Esophagus muscularis mucosa (tissue), 4 donors: ENCODE data around the gene GMPR2. TPM values are rescaled to one million over a fixed set of nuclear protein-coding genes. Genes with fewer than 3 reads are reported as not detected.
"Not testable (repeated sequence)": the region's sequence is repeated elsewhere in the genome, so short reads cannot be mapped to it uniquely, and the experiment has no call there.

ENCODE experiments used
- DNase-seq: peaks from one replicate; pipeline ENCODE4 v3.0.0-alpha.2; 2017; ENCODE audit errors: extremely low spot score
- H3K27ac ChIP-seq, 4 donors: fragments of 200-600 bp; sonication (generic); replicated peaks in 1 of 4; 1 replicate in 3 of 4; 2 replicates in 1 of 4; pipeline ENCODE4 v1.5.1; 2016 to 2019; ENCODE audit warnings: mild to moderate bottlenecking in 1 of 4
- H3K27me3 ChIP-seq, 4 donors: fragments of 200-600 bp; sonication (generic); one replicate each; pipeline versions ENCODE4 v1.5.1 to v1.6.0; 2016 to 2019
- H3K36me3 ChIP-seq, 4 donors: fragments of 200-600 bp; sonication (generic); one replicate each; pipeline ENCODE4 v1.5.1; 2016 to 2019
- H3K4me1 ChIP-seq, 4 donors: fragments of 200-600 bp; sonication (generic); one replicate each; pipeline ENCODE4 v1.5.1; 2016 to 2019
- H3K4me3 ChIP-seq, 4 donors: fragments of 200-600 bp; sonication (generic); 1 replicate in 2 of 4; 2 replicates in 2 of 4; pipeline ENCODE4 v1.5.1; 2016 to 2019; ENCODE audit warnings: mild to moderate bottlenecking in 4 of 4, moderate library complexity in 1 of 4
- H3K9me3 ChIP-seq, 4 donors: fragments of 200-600 bp; sonication (generic); 1 replicate in 3 of 4; 2 replicates in 1 of 4; pipeline ENCODE4 v1.5.1; 2016 to 2019
- CTCF ChIP-seq, 3 experiments: fragments of 200-600 bp in 2 of 3; fragments of 450-650 bp in 1 of 3; sonication (generic) in 2 of 3; IDR thresholded peaks; one replicate each; pipeline ENCODE4 v1.5.1; 2017 to 2019; ENCODE audit warnings: antibody characterized with exemption in 3 of 3, mild to moderate bottlenecking in 2 of 3, moderate library complexity in 1 of 3
- EP300 ChIP-seq: sonication (generic); formaldehyde crosslinking; IDR thresholded peaks from one replicate; pipeline ENCODE4 v1.6.1; 2017; ENCODE audit warnings: antibody characterized with exemption
- POLR2A ChIP-seq: fragments of 450-650 bp; IDR thresholded peaks from one replicate; pipeline ENCODE4 v1.6.1; 2017; ENCODE audit warnings: antibody characterized with exemption, moderate library complexity, mild to moderate bottlenecking, low read depth
- POLR2AphosphoS5 ChIP-seq, 2 donors: sonication (generic); formaldehyde crosslinking; IDR thresholded peaks; one replicate each; pipeline ENCODE4 v1.6.1; 2017; ENCODE audit warnings: antibody characterized with exemption in 2 of 2
- WGBS: methylation state at CpG from one replicate; pipeline ENCODE4 v1.1.5; 2018; 5-methylcytosine and 5-hydroxymethylcytosine counted together
- intact Hi-C: fragments of 100-400 bp; cut with DNase I; formaldehyde crosslinking; loops from one replicate; pipeline ENCODE4 v1.15.1; 2023
- total RNA-seq, 4 donors: library from RNA; depleted of rRNA; stranded (reverse); fragments of >200 nt; gene quantifications; one replicate each; pipeline versions ENCODE4 v1.1.0 to v1.2.1, GENCODE V29; 2016

The GMPR2 gene
- total RNA-seq, 4 donors from 2014 or later: 43.1 to 53.4 (median 50.5) TPM

DNA sequence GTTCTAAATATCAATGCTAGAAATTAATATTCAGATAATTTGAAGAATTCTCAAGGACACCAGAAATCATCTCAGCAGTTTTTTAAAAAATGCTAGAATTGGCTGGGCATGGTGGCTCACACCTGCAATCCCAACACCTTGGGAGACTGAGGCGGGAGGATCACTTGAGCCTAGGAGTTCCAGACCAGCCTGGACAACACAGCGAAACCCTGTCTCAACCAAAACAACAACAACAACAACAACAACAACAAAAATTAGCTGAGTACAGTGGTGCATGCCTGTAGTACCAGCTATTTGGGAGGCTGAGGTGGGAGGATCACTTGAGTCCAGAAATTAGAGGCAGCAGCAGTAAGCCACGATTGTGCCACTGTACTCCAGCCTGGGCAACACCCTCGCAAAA, 13.6 kb upstream of the GMPR2 start:
- no peak for DNase-seq
- H3K9me3 ChIP-seq: no peaks in the 10 kb centered on the region
- H3K27ac ChIP-seq: no peak overlapping the region
- no peak overlapping the region for H3K4me3 ChIP-seq
- no peak for TF ChIP-seq EP300
- intact Hi-C loops: no loop called here
- no peaks in the 10 kb centered on the region for H3K27me3 ChIP-seq
- WGBS: 92% methylated on average over 4 of the region's 4 CpGs
- H3K36me3 ChIP-seq: peaks cover 0 to 20% (median 11%) of the 10 kb centered on the region in 4 donors
- peaks cover 14 to 23% (median 19%) of the 10 kb centered on the region in 4 donors for H3K4me1 ChIP-seq

GRCh38 chr14:24219521-24219920, 13.2 kb upstream of the GMPR2 start:
- H3K9me3 ChIP-seq: no peaks in the 10 kb centered on the region
- H3K4me3 ChIP-seq: no peak overlapping the region
- no peak overlapping the region for H3K27ac ChIP-seq
- TF ChIP-seq EP300 (no peak), POLR2AphosphoS5 (IDR thresholded peaks at IDR 0.05) (no peak), CTCF (IDR thresholded peaks at IDR 0.05) (no peak), POLR2A (no peak)
- 52% methylated on average over 3 of the region's 3 CpGs for WGBS
- H3K36me3 ChIP-seq: peaks cover 0 to 20% (median 11%) of the 10 kb centered on the region in 4 donors
- H3K27me3 ChIP-seq: no peaks in the 10 kb centered on the region
- H3K4me1 ChIP-seq: peaks cover 13 to 20% (median 15%) of the 10 kb centered on the region in 4 donors
- intact Hi-C loops: no loop called here
- DNase-seq: no peak

- intact Hi-C loops: not testable (repeated sequence)
Measured at GRCh38 chr14:24222987-24223386, 9.7 kb upstream of the GMPR2 start.

DNA sequence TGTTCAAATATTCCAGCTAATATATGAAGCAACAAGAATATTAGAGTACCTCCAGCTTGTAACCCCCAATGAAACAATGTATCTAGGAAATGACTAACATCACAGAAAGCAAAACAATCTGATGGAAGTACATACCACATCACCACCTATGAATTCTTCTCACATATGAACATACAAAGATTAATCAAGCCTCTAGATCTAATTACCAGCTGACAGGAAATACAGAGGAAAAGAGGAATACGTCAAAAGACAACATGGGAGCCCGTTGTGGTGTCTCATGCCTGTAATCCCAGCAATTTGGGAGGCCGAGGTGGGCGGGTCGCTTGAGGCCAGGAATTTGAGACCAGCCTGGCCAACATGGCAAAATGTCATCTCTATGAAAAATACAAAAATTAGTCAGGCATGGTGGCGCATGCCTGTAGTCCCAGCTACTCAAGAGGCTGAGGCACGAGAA, 8.1 kb upstream of the GMPR2 start:
- Histone ChIP-seq H3K9me3 (no peaks in the 10 kb centered on the region), H3K4me3 (no peak overlapping the region), H3K4me1 (peaks cover 4 to 18% (median 7%) of the 10 kb centered on the region in 4 donors), H3K27me3 (no peaks in the 10 kb centered on the region), H3K27ac (peak overlapping the region in 2 of 4 donors; percentile 17 to 39), H3K36me3 (peaks cover 0 to 19% (median 13%) of the 10 kb centered on the region in 4 donors)
- intact Hi-C loops: no loop called here
- DNase-seq: no peak
- TF ChIP-seq CTCF (IDR thresholded peaks at IDR 0.05) (no peak), POLR2AphosphoS5 (IDR thresholded peaks at IDR 0.05) (no peak), EP300 (no peak), POLR2A (no peak)
- WGBS: 87% methylated on average over 7 of the region's 7 CpGs

More at GRCh38 chr14:24222987-24223386, 9.7 kb upstream of the GMPR2 start:
- not testable (repeated sequence) for H3K9me3 ChIP-seq, DNase-seq, H3K4me3 ChIP-seq, H3K27me3 ChIP-seq, H3K27ac ChIP-seq
- WGBS: 97% methylated on average over 4 of the region's 4 CpGs
- H3K36me3 ChIP-seq: peaks cover 0 to 19% (median 13%) of the 10 kb centered on the region in 4 donors
- H3K4me1 ChIP-seq: peaks cover 4 to 18% (median 5%) of the 10 kb centered on the region in 4 donors

GRCh38 chr14:24226473-24226872, 6.3 kb upstream of the GMPR2 start:
- intact Hi-C loops: no loop called here
- H3K4me1 ChIP-seq: peaks cover 14 to 28% (median 18%) of the 10 kb centered on the region in 4 donors
- no peak overlapping the region for H3K27ac ChIP-seq
- no peaks in the 10 kb centered on the region for H3K9me3 ChIP-seq
- peaks cover 0 to 19% (median 13%) of the 10 kb centered on the region in 4 donors for H3K36me3 ChIP-seq
- DNase-seq: no peak
- H3K4me3 ChIP-seq: no peak overlapping the region
- TF ChIP-seq POLR2A (no peak), POLR2AphosphoS5 (IDR thresholded peaks at IDR 0.05) (no peak), CTCF (IDR thresholded peaks at IDR 0.05) (no peak), EP300 (no peak)
- no peaks in the 10 kb centered on the region for H3K27me3 ChIP-seq
- 80% methylated on average over 1 of the region's 1 CpG for WGBS

DNA sequence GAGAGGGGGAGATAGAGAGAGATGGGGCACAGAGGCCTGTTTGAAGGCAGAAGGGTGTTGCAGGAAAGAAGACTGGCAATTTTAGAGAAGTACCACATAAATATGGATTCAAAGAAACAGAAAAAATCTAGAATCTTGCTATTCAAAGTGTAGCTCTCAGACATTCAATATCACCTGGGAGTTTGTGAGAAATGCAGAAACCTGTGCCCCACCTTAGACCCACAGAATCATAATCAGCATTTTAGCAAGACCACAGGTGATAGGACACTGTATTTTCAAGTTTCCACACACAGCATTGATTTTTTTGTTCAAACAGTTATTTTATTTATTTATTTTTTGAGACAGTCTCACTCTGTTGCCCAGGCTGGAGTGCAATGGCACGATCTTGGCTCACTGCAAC, 3.8 kb upstream of the GMPR2 start:
- peaks cover 24 to 42% (median 32%) of the 10 kb centered on the region in 4 donors for H3K4me1 ChIP-seq
- DNase-seq: no peak
- H3K4me3 ChIP-seq: no peak overlapping the region
- no peaks in the 10 kb centered on the region for H3K9me3 ChIP-seq
- intact Hi-C loops: no loop called here
- TF ChIP-seq POLR2A: no peak
- TF ChIP-seq EP300: no peak
- no peak for TF ChIP-seq CTCF (IDR thresholded peaks at IDR 0.05)
- TF ChIP-seq POLR2AphosphoS5 (IDR thresholded peaks at IDR 0.05): no peak
- H3K27me3 ChIP-seq: no peaks in the 10 kb centered on the region
- peaks cover 0 to 19% (median 13%) of the 10 kb centered on the region in 4 donors for H3K36me3 ChIP-seq
- no peak overlapping the region for H3K27ac ChIP-seq
- 96% methylated on average over 1 of the region's 1 CpG for WGBS
